ENCODE results near the gene NOSTRIN.

The NOSTRIN gene

DNA sequence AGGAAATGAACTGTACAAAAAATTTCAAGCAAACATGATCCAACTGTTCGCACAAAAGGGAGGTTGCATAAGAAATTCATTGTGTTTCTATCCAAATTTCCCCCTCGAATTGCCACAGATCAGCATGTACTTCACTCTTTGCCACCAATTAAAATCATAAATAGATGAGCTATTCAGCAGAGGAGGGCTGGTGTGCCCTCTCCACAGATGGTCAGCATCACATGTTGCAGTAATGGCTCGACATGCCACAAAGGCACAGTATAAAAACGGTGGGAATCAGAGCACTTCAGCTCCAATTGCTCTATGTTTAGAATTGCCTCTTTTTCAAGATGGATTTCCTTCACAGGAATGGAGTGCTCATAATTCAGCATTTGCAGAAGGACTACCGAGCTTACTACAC lies 98.6 kb downstream of the NOSTRIN start, which contains the start of gene G6PC2:
TSS of gene G6PC2 (plus strand) at position 289 of the 400 bp plus-strand sequence. CDS start at position 330, 41 bp downstream.
- TF ChIP-seq CTCF (IDR thresholded peaks at IDR 0.05; ENCODE audit: low read depth, low read length), result no peak
- no peak for DNase-seq (ENCODE audit: extremely low read depth, low read depth)

DNA sequence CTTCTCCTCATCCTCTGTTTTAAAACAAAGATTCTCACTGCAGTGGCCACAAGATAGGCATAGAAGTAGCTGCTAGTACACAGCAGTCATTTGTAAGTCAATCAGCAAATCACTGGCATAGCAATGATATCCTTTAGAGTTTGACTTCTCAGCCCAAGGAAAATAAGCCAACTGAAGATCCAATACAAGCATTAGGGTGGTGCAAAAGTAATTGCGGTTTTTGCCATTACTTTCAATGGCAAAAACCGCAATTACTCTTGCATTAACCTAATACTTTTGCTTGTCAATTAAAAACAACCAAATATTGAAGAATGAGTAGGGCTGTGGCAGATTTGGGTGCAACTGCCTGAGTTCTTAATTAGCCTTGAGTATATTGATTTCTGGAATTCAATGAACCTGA lies 101.5 kb downstream of the NOSTRIN start:
- DNase-seq (ENCODE audit: extremely low read depth, low read depth), result no peak
- TF ChIP-seq CTCF (IDR thresholded peaks at IDR 0.05; ENCODE audit: low read depth, low read length), result no peak

GRCh38 chr2:168904358-168904757 lies 101.9 kb downstream of the NOSTRIN start:
- no peak for TF ChIP-seq CTCF (IDR thresholded peaks at IDR 0.05; ENCODE audit: low read depth, low read length)
- no peak for DNase-seq (ENCODE audit: extremely low read depth, low read depth)

GRCh38 chr2:168907940-168908662 lies 105.7 kb downstream of the NOSTRIN start:
- no peak for DNase-seq (ENCODE audit: extremely low read depth, low read depth)
- no peak for TF ChIP-seq CTCF (IDR thresholded peaks at IDR 0.05; ENCODE audit: low read depth, low read length)

GRCh38 chr2:168910330-168910729 lies 107.9 kb downstream of the NOSTRIN start:
- no peak for TF ChIP-seq CTCF (IDR thresholded peaks at IDR 0.05; ENCODE audit: low read depth, low read length)
- no peak for DNase-seq (ENCODE audit: extremely low read depth, low read depth)

GRCh38 chr2:168912466-168912865 lies 110.0 kb downstream of the NOSTRIN start:
- DNase-seq (ENCODE audit: extremely low read depth, low read depth), result no peak
- TF ChIP-seq CTCF (IDR thresholded peaks at IDR 0.05; ENCODE audit: low read depth, low read length), result no peak

DNA sequence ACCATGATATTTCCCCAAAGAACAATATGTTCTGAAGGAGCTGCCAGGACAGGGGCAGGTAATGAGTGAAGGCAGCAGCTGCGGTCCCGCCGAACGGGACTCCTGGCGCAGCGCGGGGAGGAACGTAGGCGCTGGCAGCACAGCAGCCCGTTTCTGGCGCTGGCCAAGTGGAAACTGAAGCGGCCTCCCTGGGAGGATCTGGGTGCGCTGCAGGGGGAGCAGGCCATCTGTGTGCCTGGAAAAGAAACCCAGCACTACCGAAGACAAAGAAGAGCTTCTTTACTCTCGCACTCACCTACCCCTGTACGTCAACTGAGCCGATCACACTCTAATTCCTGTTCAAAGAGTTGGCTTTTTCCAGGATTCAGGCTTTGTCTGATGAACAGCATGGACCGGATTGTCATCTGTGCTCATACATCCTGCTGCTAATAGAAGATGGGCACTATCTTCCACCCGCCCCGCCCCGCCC lies 110.5 kb downstream of the NOSTRIN start:
- DNase-seq (ENCODE audit: extremely low read depth, low read depth), result no peak
- no peak for TF ChIP-seq CTCF (IDR thresholded peaks at IDR 0.05; ENCODE audit: low read depth, low read length)

Data from AG09319 (cell line).